ENCODE results near the gene CCDC33. TPM values are rescaled to one million over a fixed set of nuclear protein-coding genes. Genes with fewer than 3 reads are reported as not detected.

The CCDC33 gene
- total RNA-seq, 2 experiments from 2014 or later: not detected

DNA sequence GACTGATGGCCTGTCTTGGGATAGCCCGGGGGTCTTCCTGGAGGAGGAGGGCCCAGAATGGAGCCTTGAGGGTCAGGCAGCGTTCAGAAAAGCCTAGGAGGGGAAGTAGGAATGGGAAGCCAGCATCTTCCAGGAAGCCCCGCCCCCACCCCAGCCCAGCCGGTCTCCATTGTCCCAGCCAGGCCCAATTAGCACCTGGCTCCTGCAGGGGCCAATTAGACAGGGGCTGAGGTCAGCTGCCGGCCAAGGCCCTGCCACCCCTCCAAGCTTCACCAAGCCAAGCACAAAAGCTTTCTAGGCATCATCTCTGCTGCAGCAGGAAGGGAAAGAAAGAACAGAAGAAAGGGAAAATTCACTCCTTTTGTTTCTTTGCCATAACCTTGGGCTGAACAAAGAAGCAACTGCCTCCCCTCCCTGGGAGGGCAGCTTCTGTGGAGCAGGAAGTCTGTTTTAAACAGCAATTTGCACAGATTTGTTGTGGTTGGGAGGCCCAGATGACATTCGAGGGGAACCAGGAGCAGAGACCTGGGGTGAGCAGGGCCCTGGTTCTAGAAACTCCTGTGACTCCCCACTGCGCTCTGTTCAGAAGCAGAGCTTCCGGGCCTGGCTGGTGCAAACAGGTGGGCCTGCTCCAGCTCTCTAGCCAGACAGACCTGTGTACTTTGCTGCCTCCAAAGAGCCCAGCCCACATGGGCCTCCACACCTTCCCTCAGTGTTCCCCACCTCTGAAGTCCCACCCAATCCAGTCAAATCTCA, 83.6 kb downstream of the CCDC33 start:
- Mint-ChIP-seq H3K4me3 (no peak overlapping the region), H3K9me3 (no peaks in the 10 kb centered on the region), H3K36me3 (ENCODE audit: low read depth) (no peaks in the 10 kb centered on the region), H3K27ac (no peak overlapping the region), H3K4me1 (ENCODE audit: low read depth) (peaks cover 14% of the 10 kb centered on the region), H3K27me3 (ENCODE audit: low read depth) (no peaks in the 10 kb centered on the region)
- peak; percentile 10 for DNase-seq
- CTCF ChIA-PET: interaction anchor here (0.7 to 1.3 kb wide), 3 partner anchors 116 to 192 kb away, joined by 3 to 4 read pairs (median 3); no protein-coding TSS in a partner anchor
- intact Hi-C loops (cut with micrococcal nuclease): no loop called here

DNA sequence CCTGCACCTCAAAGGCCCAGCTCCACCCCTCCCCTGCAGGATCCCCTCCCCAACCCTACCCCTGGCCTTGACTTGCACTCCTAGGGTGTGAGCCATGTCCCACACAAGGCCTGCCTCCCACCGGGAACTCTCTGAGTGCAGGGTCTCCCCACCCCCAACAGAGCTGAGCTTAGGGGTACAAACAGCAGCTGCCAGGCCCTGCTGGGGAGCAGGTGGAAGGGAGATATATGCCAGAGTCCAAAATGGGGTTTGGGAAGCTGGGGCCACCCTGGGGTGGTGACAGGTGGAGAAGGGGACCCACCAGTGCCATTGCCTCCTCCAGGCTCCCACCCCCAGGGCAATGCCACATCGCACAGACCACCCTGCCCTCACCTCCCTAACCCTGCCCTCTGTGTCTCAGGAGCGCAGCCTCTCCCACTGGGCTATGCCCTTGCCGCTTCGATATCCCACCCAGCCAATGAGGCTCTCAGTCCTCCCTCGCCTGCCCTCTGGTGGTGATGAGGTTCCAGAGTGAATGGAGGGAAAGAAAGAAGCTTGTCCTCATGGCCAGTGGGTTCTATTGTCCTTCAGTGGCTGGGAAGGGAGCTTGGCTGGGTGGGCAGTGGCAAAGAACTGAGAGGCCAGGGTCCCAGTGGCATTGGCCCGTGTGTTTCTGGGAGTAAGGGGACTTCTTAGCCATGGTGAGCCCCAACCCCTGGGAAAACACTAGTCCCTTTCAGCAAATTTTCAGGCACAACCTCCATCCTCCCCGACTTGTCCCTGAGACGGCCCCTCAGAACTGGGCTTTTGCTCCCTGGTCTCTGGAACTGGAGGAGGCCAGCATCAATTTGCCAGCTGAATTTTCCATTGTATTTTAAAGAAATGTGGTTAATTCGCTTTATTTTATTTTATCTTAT, 84.5 kb downstream of the CCDC33 start:
- intact Hi-C loops (cut with micrococcal nuclease): no loop called here
- no peak overlapping the region for H3K27ac Mint-ChIP-seq
- peak; percentile 47 for DNase-seq

DNA sequence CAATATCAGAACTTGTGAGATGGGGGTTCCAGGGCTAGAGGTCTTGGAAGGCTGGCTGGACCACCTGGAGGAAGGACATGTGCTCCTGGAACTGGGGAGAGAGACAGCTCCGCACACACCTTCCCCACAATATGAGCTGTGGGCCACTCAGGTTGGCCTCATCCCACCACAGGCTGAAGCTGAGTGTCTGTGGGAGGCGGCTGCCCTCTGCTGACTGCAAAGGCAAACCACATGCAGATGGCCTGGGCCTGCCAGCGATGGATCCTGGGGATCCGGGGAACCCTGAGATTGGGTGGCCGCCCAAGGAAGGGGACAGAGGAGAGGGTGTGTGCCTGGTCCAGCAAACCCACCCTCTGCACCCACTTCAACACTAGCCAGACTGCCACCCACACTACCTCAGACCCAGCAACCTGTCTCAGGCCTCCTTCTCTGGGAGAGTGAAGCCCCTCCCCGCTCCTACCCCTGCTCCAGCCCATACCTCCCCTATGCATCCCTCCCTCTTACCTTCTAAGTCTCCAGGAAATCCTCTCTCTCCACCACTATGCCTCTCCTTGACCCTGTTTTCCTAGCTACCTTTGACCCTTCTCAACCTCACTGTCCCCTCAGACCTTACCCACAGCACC, 86.5 kb downstream of the CCDC33 start:
- Mint-ChIP-seq H3K27ac (no peak overlapping the region), H3K9me3 (no peaks in the 10 kb centered on the region), H3K4me3 (no peak overlapping the region), H3K36me3 (ENCODE audit: low read depth) (no peaks in the 10 kb centered on the region), H3K27me3 (ENCODE audit: low read depth) (no peaks in the 10 kb centered on the region), H3K4me1 (ENCODE audit: low read depth) (peaks cover 5% of the 10 kb centered on the region)
- DNase-seq: peak; percentile 68
- CTCF ChIA-PET: interaction anchor here (0.6 to 3.4 kb wide), 9 partner anchors 14 to 350 kb away, joined by 3 to 23 read pairs (median 4); partner anchors contain the start of genes CCDC33 and ISLR2
- intact Hi-C loops (cut with micrococcal nuclease): loop anchor here (1.0 kb wide), 2 partner anchors 195 to 349 kb away; no protein-coding TSS in a partner anchor

More for the DNA sequence above, 84.5 kb downstream of the CCDC33 start:
- Mint-ChIP-seq H3K9me3 (no peaks in the 10 kb centered on the region), H3K27me3 (ENCODE audit: low read depth) (no peaks in the 10 kb centered on the region), H3K36me3 (ENCODE audit: low read depth) (no peaks in the 10 kb centered on the region), H3K4me3 (no peak overlapping the region), H3K4me1 (ENCODE audit: low read depth) (peaks cover 6% of the 10 kb centered on the region)
- CTCF ChIA-PET: interaction anchor here (0.7 to 3.4 kb wide), 11 partner anchors 12 to 369 kb away, joined by 3 to 23 read pairs (median 4); no protein-coding TSS in a partner anchor

- no peaks in the 10 kb centered on the region for H3K27me3 Mint-ChIP-seq (ENCODE audit: low read depth)
- no peak for DNase-seq
- no peak overlapping the region for H3K4me3 Mint-ChIP-seq
- H3K9me3 Mint-ChIP-seq: no peaks in the 10 kb centered on the region
- CTCF ChIA-PET: no interaction called here
- intact Hi-C loops (cut with micrococcal nuclease): no loop called here
- H3K27ac Mint-ChIP-seq: no peak overlapping the region
- peaks cover 5% of the 10 kb centered on the region for H3K4me1 Mint-ChIP-seq (ENCODE audit: low read depth)
- H3K36me3 Mint-ChIP-seq (ENCODE audit: low read depth): no peaks in the 10 kb centered on the region
Measured at GRCh38 chr15:74324714-74325113, 88.6 kb downstream of the CCDC33 start.

DNA sequence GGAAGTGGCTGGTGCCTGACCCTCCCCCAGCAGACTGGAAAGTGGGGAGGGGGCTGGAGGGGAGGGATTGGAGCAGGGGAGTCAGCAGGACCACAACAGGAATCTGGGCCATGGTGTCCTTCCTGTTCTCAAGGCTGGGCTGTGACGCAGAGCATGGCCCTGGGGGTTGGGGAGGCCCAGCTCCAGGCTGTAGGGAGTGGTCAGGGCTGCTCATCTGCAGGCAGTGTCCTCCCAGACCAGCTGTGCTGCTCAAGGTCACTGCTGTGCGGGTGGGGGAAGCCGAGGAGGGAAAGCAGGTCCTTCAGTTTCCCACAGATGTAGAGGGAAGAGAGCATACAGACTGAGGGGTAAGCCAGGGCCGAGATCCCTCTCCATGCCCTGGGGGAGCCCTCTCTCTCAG, 90.6 kb downstream of the CCDC33 start:
- intact Hi-C loops (cut with micrococcal nuclease): no loop called here
- Mint-ChIP-seq H3K4me3 (no peak overlapping the region), H3K27me3 (ENCODE audit: low read depth) (no peaks in the 10 kb centered on the region), H3K36me3 (ENCODE audit: low read depth) (no peaks in the 10 kb centered on the region), H3K9me3 (no peaks in the 10 kb centered on the region), H3K4me1 (ENCODE audit: low read depth) (no peaks in the 10 kb centered on the region), H3K27ac (no peak overlapping the region)
- no peak for DNase-seq
- CTCF ChIA-PET: interaction anchor here (0.8 kb wide), 1 partner anchor 276 kb away, joined by 3 read pairs; no protein-coding TSS in a partner anchor

GRCh38 chr15:74327756-74328155, 91.6 kb downstream of the CCDC33 start:
- no peak for DNase-seq
- no peaks in the 10 kb centered on the region for H3K36me3 Mint-ChIP-seq (ENCODE audit: low read depth)
- no peak overlapping the region for H3K27ac Mint-ChIP-seq
- H3K27me3 Mint-ChIP-seq (ENCODE audit: low read depth): no peaks in the 10 kb centered on the region
- H3K4me1 Mint-ChIP-seq (ENCODE audit: low read depth): no peaks in the 10 kb centered on the region
- intact Hi-C loops (cut with micrococcal nuclease): no loop called here
- CTCF ChIA-PET: interaction anchor here (0.8 kb wide), 1 partner anchor 277 kb away, joined by 3 read pairs; no protein-coding TSS in a partner anchor
- no peak overlapping the region for H3K4me3 Mint-ChIP-seq
- H3K9me3 Mint-ChIP-seq: no peaks in the 10 kb centered on the region

GRCh38 chr15:74328331-74329056, 92.4 kb downstream of the CCDC33 start:
- DNase-seq: no peak
- Mint-ChIP-seq H3K4me3 (no peak overlapping the region), H3K4me1 (ENCODE audit: low read depth) (no peaks in the 10 kb centered on the region), H3K9me3 (no peaks in the 10 kb centered on the region), H3K36me3 (ENCODE audit: low read depth) (no peaks in the 10 kb centered on the region), H3K27ac (no peak overlapping the region), H3K27me3 (ENCODE audit: low read depth) (no peaks in the 10 kb centered on the region)
- intact Hi-C loops (cut with micrococcal nuclease): no loop called here
- CTCF ChIA-PET: no interaction called here

DNA sequence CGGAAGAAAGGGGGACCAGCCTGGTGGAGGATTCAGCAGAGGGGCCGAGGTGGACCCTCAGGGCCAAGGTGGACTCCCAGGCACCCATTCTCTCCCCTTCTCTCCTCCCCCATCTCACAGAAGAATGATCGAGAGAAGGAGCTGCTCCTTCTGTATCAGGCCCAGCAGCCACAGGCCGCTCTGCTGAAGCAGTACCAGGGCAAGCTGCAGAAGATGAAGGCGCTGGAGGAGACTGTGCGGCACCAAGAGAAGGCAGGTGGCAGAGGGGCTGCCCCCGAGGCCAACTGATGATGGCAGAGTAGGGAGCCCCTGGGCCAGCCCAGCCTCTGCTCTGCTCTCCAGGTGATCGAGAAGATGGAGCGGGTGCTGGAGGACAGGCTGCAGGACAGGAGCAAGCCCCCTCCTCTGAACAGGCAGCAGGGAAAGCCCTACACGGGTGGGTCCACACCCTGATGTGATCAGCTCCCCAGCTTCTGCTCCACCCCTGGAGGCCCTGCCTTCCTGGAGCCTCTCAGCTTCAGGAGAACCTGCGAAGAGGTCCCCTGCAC, 94.8 kb downstream of the CCDC33 start:
- H3K27me3 Mint-ChIP-seq (ENCODE audit: low read depth): no peaks in the 10 kb centered on the region
- H3K9me3 Mint-ChIP-seq: no peaks in the 10 kb centered on the region
- intact Hi-C loops (cut with micrococcal nuclease): no loop called here
- no peak overlapping the region for H3K27ac Mint-ChIP-seq
- no peaks in the 10 kb centered on the region for H3K36me3 Mint-ChIP-seq (ENCODE audit: low read depth)
- CTCF ChIA-PET: no interaction called here
- DNase-seq: no peak
- no peaks in the 10 kb centered on the region for H3K4me1 Mint-ChIP-seq (ENCODE audit: low read depth)
- no peak overlapping the region for H3K4me3 Mint-ChIP-seq

DNA sequence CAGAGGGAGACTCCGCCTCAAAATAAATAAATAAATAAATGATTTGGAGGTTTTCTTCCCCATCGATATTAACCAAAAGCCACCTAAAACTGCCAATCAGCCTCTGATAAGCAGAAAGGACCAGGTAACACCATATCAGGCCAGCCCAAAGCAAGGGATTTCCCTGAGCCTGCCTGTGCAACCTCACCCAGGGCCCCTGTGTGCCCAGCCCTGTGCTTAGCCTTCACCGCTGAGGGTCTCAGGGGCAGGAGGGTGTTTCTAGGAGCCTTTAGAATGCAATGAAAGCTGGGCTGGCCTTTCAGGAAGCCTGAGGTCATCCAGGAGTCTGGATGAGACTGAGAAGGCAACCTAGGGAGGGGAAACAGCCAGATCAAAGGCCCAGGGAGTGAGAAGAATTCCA, 95.9 kb downstream of the CCDC33 start:
- no peaks in the 10 kb centered on the region for H3K36me3 Mint-ChIP-seq (ENCODE audit: low read depth)
- no peak overlapping the region for H3K4me3 Mint-ChIP-seq
- CTCF ChIA-PET: no interaction called here
- no peaks in the 10 kb centered on the region for H3K9me3 Mint-ChIP-seq
- no peaks in the 10 kb centered on the region for H3K27me3 Mint-ChIP-seq (ENCODE audit: low read depth)
- H3K4me1 Mint-ChIP-seq (ENCODE audit: low read depth): no peaks in the 10 kb centered on the region
- DNase-seq: no peak
- H3K27ac Mint-ChIP-seq: no peak overlapping the region
- intact Hi-C loops (cut with micrococcal nuclease): no loop called here

DNA sequence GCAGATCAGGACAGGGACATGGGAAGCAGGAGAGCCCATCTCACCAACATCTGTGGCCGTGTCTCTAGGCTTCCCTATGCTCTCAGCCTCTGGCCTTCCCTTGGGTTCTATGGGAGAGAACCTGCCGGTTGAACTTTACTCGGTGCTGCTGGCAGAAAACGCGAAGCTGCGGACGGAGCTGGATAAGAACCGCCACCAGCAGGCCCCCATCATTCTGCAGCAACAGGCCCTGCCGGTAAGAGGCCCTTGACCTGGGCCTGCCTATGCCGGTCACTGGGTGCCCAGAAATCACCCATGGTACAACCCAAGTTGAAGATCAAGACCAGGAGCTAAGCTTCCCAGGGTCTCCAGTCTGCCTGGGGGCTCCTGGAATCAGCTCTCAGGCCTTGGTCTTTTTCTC, 96.5 kb downstream of the CCDC33 start:
- intact Hi-C loops (cut with micrococcal nuclease): no loop called here
- Mint-ChIP-seq H3K36me3 (ENCODE audit: low read depth) (no peaks in the 10 kb centered on the region), H3K4me1 (ENCODE audit: low read depth) (no peaks in the 10 kb centered on the region), H3K9me3 (no peaks in the 10 kb centered on the region), H3K27ac (no peak overlapping the region), H3K4me3 (no peak overlapping the region), H3K27me3 (ENCODE audit: low read depth) (no peaks in the 10 kb centered on the region)
- CTCF ChIA-PET: interaction anchor here (0.5 kb wide), 1 partner anchor 50 kb away, joined by 3 read pairs; no protein-coding TSS in a partner anchor
- DNase-seq: no peak

DNA sequence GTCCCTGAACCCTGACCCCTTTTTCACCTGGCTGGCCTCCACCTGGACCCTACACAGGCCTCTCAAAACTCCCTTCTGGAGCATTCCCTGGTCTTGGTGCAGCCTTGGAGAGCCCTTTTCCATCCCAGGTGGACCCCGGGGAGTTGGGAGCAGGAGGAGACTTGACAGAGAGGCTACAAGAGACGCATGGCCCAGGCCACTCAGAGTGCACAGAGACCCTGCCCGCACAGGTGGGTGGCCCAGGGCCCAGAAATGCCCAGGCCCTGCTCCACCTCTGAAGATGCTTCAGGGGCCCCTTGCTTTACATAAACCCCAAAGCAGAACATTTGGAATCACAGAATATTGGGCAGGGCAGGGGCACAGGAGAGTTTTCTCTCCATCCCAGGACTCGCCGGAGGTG, 97.0 kb downstream of the CCDC33 start:
- no peaks in the 10 kb centered on the region for H3K9me3 Mint-ChIP-seq
- CTCF ChIA-PET: interaction anchor here (0.5 kb wide), 1 partner anchor 50 kb away, joined by 3 read pairs; no protein-coding TSS in a partner anchor

More for the DNA sequence above, 97.0 kb downstream of the CCDC33 start:
- Mint-ChIP-seq H3K27ac (no peak overlapping the region), H3K36me3 (ENCODE audit: low read depth) (no peaks in the 10 kb centered on the region), H3K4me1 (ENCODE audit: low read depth) (no peaks in the 10 kb centered on the region), H3K27me3 (ENCODE audit: low read depth) (no peaks in the 10 kb centered on the region), H3K4me3 (no peak overlapping the region)
- intact Hi-C loops (cut with micrococcal nuclease): no loop called here
- DNase-seq: no peak

Measured in activated naive CD4-positive, alpha-beta T cell treated with anti-CD3 and anti-CD28 coated beads for 36 hours (primary cell).